ENCODE results near the gene SECTM1.

GRCh38 chr17:82322526-82323453 is 10.8 kb downstream of the SECTM1 start:
- TF ChIP-seq CTCF (IDR thresholded peaks at IDR 0.05; ENCODE audit: poor library complexity) (no peak), EZH2phosphoT487 (IDR thresholded peaks at IDR 0.05; ENCODE audit: low read depth, severe bottlenecking, unreplicated experiment) (no peak)

Measured in hepatocyte (in vitro differentiated cells).